MG63 (cell line): ENCODE results near the gene KPNA1. TPM values are rescaled to one million over a fixed set of nuclear protein-coding genes. Genes with fewer than 3 reads are reported as not detected.
A peak's percentile ranks its signal among the peaks of the same experiment; 100 is the strongest.
"Not testable (repeated sequence)": the region's sequence is repeated elsewhere in the genome, so short reads cannot be mapped to it uniquely, and the experiment has no call there.

Source experiments
- DNase-seq: peaks from one replicate; pipeline ENCODE4 v3.0.0-alpha.2; 2020
- H3K27me3 ChIP-seq: fragments of 250-450 bp; sonication (Bioruptor Pico); 2 replicates; pipeline ENCODE4 v1.5.1; 2020; ENCODE audit warnings: mild to moderate bottlenecking, moderate library complexity
- H3K36me3 ChIP-seq: fragments of 250-450 bp; sonication (Bioruptor Pico); 2 replicates; pipeline ENCODE4 v1.5.1; 2020; ENCODE audit warnings: mild to moderate bottlenecking, moderate library complexity
- H3K4me3 ChIP-seq: fragments of 250-450 bp; sonication (Bioruptor Pico); 2 replicates; pipeline ENCODE4 v1.5.1; 2020; ENCODE audit warnings: mild to moderate bottlenecking, moderate library complexity
- H3K9me3 ChIP-seq: fragments of 250-450 bp; sonication (Bioruptor Pico); 2 replicates; pipeline ENCODE4 v1.5.1; 2020; ENCODE audit warnings: mild to moderate bottlenecking, moderate library complexity
- total RNA-seq: library from RNA; depleted of rRNA; stranded (reverse); fragments of >200 nt; shearing (Covaris generic); gene quantifications from 2 replicates; pipeline ENCODE4 v1.2.3, GENCODE V29; 2014; ENCODE audit warnings: low replicate concordance

The KPNA1 gene
- total RNA-seq, 1 experiment from 2014 or later = 126 TPM

DNA sequence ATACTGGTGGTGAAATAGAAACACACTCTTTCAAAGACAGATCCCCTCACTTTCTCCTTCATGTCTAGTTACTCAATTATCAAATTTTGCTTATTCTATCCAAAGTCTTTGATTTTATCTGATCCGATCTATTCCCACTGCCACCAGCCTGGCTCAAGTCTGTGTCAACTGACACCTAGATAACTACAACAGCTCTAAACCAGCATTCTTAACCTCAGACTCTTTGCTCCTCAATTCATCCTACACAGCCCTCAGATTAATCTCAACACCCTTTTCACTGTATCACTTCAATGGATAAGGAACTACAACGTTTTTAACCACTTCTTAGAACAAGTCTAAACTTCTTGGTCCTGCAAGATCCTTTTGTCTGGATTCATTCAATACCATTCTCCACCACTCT, 9.1 kb downstream of the KPNA1 start:
- no peaks in the 10 kb centered on the region for H3K27me3 ChIP-seq
- peaks cover 39% of the 10 kb centered on the region for H3K36me3 ChIP-seq
- peaks cover 8% of the 10 kb centered on the region for H3K9me3 ChIP-seq
- DNase-seq = no peak
- no peak overlapping the region for H3K4me3 ChIP-seq

DNA sequence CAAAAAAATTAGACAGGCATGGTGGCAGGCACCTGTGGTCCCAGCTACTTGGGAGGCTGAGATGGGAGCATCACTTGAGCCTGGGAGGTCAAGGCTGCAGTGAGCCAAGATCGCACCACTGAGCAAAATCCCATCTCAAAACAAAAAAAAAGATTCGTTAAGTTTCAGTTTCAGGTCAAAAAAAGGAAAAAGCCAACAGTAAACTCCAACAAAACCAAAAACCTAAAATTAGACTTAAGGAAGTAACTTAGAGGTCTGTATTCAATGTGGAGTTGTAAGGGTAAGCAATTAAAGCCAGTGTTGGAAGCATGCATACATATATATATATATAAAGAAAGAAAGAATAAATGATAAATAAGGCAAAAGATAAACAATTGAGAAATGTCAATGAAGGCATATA, 11.8 kb downstream of the KPNA1 start:
- no peak for DNase-seq
- no peaks in the 10 kb centered on the region for H3K27me3 ChIP-seq
- H3K9me3 ChIP-seq = peaks cover 6% of the 10 kb centered on the region
- H3K36me3 ChIP-seq = peaks cover 28% of the 10 kb centered on the region
- H3K4me3 ChIP-seq = no peak overlapping the region

DNA sequence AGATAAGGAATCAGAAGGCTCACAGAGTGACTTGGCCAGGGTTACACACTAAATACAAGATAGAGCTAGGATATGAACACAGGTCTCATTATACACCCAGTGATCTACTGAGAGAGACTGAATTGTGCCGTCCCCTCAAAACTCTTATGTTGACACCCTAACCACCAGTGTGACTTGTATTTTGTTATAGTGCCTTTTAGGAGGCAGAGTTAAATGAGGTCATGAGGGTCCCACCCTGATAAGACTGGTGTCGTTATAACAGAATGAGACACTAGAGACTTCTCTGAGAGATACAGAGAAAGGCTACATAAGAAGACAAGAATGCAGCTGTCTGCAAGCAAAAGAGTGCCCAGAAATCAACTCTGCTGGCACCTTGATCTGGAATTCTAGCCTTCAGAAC, 12.6 kb downstream of the KPNA1 start:
- DNase-seq = no peak
- Histone ChIP-seq H3K36me3 (peaks cover 26% of the 10 kb centered on the region), H3K27me3 (no peaks in the 10 kb centered on the region), H3K9me3 (peaks cover 6% of the 10 kb centered on the region), H3K4me3 (no peak overlapping the region)

DNA sequence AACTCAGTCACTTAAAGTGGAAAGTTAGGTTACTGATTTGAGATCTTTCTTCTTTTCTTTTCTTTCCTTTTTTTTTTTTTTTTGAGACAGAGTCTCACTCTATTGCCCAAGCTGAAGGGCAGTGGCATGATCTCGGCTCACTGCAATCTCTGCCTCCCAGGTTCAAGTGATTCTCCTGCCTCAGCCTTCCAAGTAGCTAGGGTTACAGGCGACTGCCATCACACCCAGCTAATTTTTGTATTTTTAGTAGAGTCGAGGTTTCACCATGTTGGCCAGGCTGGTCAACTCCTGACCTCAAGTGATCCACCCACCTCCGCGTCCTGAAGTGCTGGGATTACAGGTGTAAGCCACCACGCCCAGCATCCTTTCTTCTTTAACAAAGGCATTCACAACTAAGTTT, 13.8 kb downstream of the KPNA1 start:
- DNase-seq, H3K9me3 ChIP-seq, H3K4me3 ChIP-seq, H3K27me3 ChIP-seq: not testable (repeated sequence)
- H3K36me3 ChIP-seq = peaks cover 25% of the 10 kb centered on the region

DNA sequence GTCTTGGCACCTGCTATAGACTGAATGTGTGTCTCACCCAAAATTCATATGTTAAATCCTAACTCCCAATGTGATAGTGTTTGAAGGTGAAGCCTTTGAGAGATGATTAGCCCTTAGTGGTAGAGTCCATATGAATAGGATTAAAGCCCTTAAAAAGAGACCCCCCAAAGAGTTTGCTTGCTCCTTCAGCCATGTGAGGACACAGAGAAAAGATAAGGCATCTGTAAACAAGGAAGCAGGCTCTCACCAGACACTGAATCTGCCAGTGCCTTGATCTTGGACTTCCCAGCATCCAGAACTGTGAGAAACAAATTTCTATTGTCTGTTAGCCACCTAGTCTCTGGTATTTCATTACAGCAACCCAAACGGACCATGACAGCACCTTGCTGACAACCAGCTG, 16.6 kb downstream of the KPNA1 start:
- Histone ChIP-seq H3K4me3 (no peak overlapping the region), H3K9me3 (no peaks in the 10 kb centered on the region), H3K36me3 (peaks cover 33% of the 10 kb centered on the region), H3K27me3 (no peaks in the 10 kb centered on the region)
- DNase-seq = no peak

DNA sequence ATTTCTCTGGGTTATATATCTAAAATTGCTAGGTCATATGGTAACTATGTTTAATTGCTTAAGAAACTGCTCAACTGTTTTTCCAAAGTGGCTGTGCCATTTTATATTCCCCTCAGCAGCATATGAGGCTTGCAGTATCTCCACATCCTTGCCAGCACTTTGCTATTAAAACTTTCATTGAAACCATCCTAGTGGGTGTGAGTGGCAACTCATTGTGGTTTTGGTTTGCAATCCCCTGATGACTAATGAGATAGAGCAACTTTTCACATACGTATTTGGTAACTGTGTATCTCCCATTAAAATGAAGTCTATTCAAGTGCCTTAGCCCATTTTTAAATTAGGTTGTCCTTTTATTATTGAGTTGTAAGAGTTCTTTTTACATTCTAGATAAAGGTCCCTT, 17.3 kb downstream of the KPNA1 start:
- H3K36me3 ChIP-seq = peaks cover 40% of the 10 kb centered on the region
- DNase-seq = peak; percentile 63
- no peaks in the 10 kb centered on the region for H3K9me3 ChIP-seq
- H3K4me3 ChIP-seq = no peak overlapping the region
- H3K27me3 ChIP-seq = no peaks in the 10 kb centered on the region

DNA sequence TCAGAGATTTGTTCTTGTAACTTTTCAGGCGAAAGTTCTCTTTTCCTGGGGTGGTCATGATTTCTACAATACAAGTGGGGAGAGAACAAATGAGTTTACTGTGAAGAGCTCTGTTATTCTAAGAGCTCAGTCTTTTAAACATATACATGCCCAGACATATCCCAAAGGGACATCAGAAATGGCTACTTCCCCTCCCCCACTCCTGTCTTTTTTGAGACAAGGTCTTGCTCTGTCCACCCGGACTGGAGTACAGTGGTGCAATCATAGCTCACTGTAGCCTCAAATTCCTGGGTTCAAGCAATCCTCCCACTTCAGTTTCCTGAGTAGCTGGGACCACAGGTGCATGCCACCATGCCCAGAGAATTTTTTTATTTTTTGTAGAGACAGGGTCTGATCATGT, 18.2 kb downstream of the KPNA1 start:
- Histone ChIP-seq H3K27me3 (no peaks in the 10 kb centered on the region), H3K36me3 (peaks cover 44% of the 10 kb centered on the region), H3K4me3 (no peak overlapping the region), H3K9me3 (no peaks in the 10 kb centered on the region)
- no peak for DNase-seq

DNA sequence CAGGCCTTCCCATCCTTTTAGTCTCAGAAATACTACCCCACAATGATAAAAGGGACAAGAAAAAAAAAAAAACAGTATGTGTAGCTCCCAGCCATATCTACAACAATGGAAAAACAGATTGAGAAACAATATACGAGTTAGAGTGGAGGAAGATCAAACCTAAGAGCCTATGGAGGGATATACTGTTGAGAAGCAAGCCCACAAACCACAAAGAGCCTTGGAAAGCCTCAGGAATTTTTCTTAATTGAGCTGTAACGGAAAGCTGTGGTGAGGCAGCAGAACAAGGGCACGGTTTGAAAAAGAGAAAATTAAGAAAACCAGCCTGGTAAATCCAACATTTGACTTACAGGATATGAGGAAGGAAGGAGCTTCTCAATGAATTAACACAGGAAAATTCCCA, 21.4 kb downstream of the KPNA1 start:
- Histone ChIP-seq H3K36me3 (peaks cover 62% of the 10 kb centered on the region), H3K9me3 (no peaks in the 10 kb centered on the region), H3K27me3 (no peaks in the 10 kb centered on the region), H3K4me3 (no peak overlapping the region)
- no peak for DNase-seq

DNA sequence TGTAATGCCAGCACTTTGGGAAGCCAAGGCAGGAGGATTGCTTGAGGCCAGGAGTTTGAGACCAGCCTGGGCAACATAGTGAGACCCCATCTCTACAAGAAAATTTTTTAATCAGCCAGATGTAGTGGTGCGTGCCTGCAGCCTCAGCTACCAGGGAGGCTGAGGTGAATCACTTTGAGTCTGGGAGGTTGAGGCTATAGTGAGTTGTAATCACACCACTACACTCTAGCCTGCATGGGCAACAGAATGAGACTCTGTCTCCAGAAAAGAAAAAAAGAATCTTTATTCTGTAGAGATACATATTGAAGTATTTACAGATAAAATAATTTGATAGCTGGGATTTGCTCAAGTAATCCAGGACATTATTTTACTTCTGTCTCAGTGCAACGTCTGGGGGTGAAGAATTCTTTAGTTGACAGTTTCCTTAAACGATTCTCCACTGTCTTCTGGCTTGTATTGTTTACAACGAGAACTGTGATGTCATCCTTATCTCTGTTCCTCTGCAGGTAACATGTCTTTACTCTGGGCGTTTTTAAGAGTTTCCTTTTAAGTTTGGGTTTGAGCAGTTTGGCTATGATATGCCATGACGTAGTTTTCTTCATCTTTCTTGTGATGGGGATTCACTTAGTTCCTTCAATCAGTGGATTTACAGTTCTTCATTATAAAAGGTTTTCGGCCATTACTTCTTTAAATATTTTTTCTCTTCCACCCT, 26.3 kb downstream of the KPNA1 start:
- H3K36me3 ChIP-seq = peaks cover 65% of the 10 kb centered on the region
- H3K4me3 ChIP-seq = no peak overlapping the region
- H3K9me3 ChIP-seq = no peaks in the 10 kb centered on the region
- no peaks in the 10 kb centered on the region for H3K27me3 ChIP-seq
- no peak for DNase-seq

DNA sequence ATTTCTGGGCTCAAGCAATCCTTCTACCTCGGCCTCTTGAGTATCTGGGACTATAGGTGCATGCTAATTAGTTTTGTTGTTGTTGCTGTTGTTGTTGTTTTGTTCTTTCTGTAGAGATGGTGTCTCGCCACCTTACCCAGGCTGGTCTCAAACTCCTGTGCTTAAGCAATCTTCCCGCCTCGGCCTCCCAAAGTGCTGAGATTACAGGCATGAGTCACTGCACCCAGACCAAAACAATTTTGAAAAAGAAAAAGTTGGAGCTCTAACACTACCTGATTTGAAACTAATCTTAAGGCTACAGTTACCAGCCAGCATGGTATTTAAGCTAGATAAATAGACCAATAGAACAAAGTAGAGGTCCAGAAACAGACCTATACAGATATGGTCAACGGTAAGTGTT, 29.8 kb downstream of the KPNA1 start:
- H3K4me3 ChIP-seq = no peak overlapping the region
- H3K9me3 ChIP-seq = no peaks in the 10 kb centered on the region
- DNase-seq = peak; percentile 52
- no peaks in the 10 kb centered on the region for H3K27me3 ChIP-seq
- peaks cover 46% of the 10 kb centered on the region for H3K36me3 ChIP-seq

DNA sequence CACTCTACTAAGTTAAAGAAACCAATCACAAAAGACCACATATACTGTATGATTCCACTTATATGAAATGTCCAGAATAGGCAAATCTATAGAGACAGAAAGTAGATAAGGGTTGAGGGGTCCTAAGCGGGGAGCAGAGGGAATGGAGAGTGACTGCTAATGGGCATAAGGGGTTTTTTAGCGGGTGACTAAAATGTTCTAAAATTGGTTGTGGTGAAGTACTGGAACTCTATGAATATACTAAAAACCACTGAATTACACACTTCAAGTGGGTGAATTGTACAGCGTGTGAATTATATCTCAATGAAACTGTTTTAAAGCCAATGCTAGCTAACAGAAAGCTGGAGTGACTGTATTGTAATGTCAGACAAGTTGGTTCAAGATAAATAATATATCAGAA, 33.3 kb downstream of the KPNA1 start:
- H3K4me3 ChIP-seq = no peak overlapping the region
- peaks cover 22% of the 10 kb centered on the region for H3K36me3 ChIP-seq
- H3K9me3 ChIP-seq = no peaks in the 10 kb centered on the region
- no peak for DNase-seq
- no peaks in the 10 kb centered on the region for H3K27me3 ChIP-seq

DNA sequence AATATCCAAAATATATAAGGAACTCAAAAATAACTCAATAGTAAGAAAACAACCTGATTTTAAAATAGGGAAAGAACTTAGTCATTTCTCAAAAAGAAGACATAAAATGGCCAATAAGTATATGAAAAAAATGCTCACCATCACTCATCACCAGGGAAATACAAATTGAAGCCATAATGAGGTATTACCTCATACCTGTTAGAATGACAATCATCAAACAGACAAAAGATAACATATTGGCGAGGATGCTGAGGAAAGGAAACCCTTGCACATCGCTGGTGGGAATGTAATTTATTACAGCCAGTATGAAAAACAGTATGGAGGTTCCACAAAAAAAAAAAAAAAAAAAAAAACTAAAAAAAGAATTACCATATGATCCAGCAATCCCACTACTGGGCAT, 38.2 kb downstream of the KPNA1 start:
- no peaks in the 10 kb centered on the region for H3K27me3 ChIP-seq
- H3K4me3 ChIP-seq = no peak overlapping the region
- H3K9me3 ChIP-seq = peaks cover 2% of the 10 kb centered on the region
- no peak for DNase-seq
- peaks cover 17% of the 10 kb centered on the region for H3K36me3 ChIP-seq

DNA sequence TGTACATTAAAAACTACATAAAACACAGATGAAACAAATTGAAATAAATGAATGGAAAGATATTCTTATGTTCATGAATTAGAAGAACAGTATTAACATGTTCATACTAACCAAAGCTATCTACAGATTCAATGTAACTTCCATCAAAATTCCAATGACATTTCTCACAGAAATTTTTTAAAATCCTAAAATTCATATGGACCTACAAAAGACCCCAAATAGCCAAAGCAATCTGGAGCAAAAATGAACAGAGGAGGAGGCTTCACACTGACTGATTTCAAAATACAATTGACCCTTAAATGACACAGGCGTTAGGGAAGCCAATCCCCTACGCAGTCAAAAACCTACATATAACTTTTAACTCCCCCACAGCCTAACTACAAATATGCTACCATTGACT, 39.4 kb downstream of the KPNA1 start:
- Histone ChIP-seq H3K36me3 (peaks cover 12% of the 10 kb centered on the region), H3K4me3 (no peak overlapping the region), H3K27me3 (no peaks in the 10 kb centered on the region), H3K9me3 (peaks cover 2% of the 10 kb centered on the region)
- DNase-seq = no peak

DNA sequence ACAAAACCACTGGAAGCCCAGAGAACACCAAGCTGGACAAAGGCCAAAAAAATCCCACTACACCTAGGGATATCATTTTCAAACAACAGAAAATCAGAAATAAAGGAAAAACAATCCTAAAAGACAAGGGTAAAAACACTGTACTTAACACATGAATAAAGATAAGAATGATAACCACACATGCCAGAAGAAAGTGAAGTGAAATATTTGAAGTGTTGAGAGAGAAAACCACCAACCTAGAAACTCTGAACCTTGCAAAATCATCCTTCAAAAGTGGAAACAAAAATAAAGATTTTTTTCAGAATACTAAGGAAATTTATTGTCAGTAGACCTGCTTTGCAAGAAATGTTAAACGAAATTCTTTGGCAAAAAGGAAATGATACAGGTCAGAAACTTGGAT, 45.1 kb downstream of the KPNA1 start:
- Histone ChIP-seq H3K27me3 (no peaks in the 10 kb centered on the region), H3K36me3 (peaks cover 24% of the 10 kb centered on the region), H3K4me3 (no peak overlapping the region), H3K9me3 (no peaks in the 10 kb centered on the region; the same call in 1 of the 2 replicates)
- no peak for DNase-seq

DNA sequence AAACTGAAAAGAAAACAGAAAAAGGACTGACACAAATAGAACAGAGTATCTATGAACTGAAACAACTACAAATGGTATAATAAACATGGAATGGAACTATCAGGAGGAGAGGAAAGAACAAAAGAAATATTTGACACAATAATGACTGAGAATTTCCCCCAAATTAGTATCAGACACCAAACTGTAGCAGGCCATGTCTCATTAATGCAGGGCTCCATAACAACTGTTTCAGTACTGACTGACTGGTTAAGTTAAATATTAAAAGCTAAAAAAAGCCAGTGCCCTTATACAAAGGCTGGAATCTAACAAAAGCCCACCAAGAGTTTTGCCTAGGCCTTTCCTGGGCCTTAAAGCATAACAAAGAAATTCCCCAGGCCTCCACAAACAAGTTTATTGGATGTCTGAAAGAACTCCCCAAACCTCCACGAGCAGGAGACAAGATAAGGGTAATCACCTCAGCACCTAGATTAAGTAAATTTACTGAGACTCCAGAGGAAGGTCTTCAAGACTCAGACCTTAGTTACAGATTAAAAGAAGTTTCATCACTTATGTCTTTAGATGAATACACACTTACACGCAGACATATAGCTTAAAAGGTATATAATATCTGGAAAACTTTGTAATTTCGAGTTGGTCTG, 45.7 kb downstream of the KPNA1 start:
- H3K4me3 ChIP-seq = no peak overlapping the region
- no peaks in the 10 kb centered on the region for H3K9me3 ChIP-seq

DNA sequence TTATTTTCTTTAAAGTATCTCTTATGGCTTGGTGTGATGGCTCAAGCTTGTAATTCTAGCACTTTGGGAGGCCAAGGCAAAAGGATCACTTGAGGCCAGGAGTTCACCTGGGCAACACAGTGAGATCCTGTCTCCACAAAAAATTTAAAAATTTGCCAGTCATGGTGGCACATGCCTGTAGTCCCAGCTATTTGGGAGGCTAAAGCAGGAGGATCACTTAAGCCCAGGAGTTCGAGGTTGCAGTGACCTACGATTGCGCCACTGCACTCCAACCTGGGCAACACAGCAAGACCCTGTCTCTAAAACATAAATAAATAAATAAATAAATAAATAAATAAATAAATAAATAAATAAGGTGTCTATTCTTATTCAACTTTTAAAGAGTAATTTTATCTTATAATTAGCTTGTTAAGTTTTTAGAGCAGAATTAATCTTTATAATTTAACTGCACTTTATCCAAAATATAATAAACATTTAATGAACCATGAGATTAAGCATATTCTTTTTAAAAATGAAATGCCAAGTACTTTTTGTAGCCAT, 48.0 kb downstream of the KPNA1 start:
- peaks cover 42% of the 10 kb centered on the region for H3K36me3 ChIP-seq
- H3K27me3 ChIP-seq = no peaks in the 10 kb centered on the region
- DNase-seq = no peak

More for the DNA sequence above, 45.7 kb downstream of the KPNA1 start:
- Histone ChIP-seq H3K36me3 (peaks cover 24% of the 10 kb centered on the region), H3K27me3 (no peaks in the 10 kb centered on the region)
- no peak for DNase-seq

DNA sequence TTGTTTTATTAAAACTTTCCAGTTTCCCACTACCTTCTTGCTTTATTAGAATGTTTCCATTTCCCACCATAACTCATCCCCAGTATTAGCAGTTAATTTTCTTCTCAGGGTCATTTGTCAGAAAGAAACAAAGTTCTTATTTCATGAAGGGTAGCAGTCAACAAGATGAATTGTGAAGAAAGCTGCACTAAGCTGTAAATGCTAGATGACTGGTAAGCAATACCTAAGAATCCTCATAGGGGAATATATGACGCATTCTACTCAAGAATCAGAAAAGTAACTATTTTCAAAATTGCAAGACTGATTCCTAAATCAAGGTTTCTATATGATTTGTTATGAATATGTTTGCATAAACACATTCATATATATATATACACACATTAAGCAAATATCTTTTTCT, 50.1 kb downstream of the KPNA1 start:
- DNase-seq = no peak
- H3K27me3 ChIP-seq = no peaks in the 10 kb centered on the region
- no peak overlapping the region for H3K4me3 ChIP-seq
- H3K9me3 ChIP-seq = no peaks in the 10 kb centered on the region
- H3K36me3 ChIP-seq = peaks cover 55% of the 10 kb centered on the region

More for the DNA sequence above, 48.0 kb downstream of the KPNA1 start:
- H3K9me3 ChIP-seq = no peaks in the 10 kb centered on the region
- no peak overlapping the region for H3K4me3 ChIP-seq

DNA sequence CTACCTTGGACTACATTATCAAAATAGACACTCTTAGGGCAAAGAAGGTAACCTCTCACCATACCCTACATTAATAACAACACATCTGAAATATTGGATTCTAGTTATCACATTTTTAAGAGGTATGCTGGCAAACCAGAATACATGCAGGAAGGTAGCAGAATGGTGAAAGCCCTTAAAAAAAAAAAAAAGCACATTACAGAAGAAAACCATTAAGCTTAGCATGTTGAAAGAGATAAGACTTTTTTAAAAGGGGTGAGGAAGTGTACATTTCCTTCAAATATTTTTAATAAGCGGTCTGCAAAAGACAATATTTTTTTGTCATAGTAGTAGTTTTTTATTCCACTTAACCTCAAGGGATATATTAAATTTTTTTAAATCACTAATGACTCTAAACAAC, 52.3 kb downstream of the KPNA1 start:
- no peak overlapping the region for H3K4me3 ChIP-seq
- no peaks in the 10 kb centered on the region for H3K27me3 ChIP-seq
- H3K36me3 ChIP-seq = peaks cover 78% of the 10 kb centered on the region
- H3K9me3 ChIP-seq = no peaks in the 10 kb centered on the region
- no peak for DNase-seq
